ENCODE results near the gene SMYD3. TPM values are rescaled to one million over a fixed set of nuclear protein-coding genes. Genes with fewer than 3 reads are reported as not detected.

The SMYD3 gene
- total and polyA plus RNA-seq, 2 of the 4 experiments (the other 2 are of a cell fraction), result 26.5 to 37.6 TPM

DNA sequence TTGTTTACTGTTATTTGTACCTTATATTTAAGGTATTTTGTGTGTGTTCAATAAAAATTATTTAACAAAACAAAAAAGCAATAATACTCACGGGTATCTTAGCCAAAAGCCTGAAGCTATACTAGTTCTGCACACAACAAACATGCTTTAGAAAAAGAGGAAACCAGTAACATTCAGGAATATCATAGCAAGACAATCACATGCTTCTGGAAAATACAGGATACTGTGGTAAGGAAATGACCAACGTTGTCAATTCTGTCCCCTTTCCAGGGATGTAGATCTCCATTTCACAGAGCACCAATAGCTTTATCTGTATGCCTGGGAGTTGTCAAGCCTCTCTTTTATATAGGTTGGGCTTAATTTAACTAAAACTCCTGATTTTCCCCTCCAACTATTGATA lies 288.4 kb downstream of the SMYD3 start:
- TF ChIP-seq RFX5 (IDR thresholded peaks at IDR 0.05; ENCODE audit: low read depth, low read length) (no peak), ELK1 (IDR thresholded peaks at IDR 0.05; ENCODE audit: borderline replicate concordance, low read depth, low read length) (no peak), RCOR1 (IDR thresholded peaks at IDR 0.05; ENCODE audit: insufficient replicate concordance, low read length) (no peak)
- ChIA-PET POLR2A (ENCODE audit: unreplicated experiment) (no interaction called here), CTCF (no interaction called here)
- peaks cover 1 to 3% of the 10 kb centered on the region in 2 experiments; a peak in 1 of 4 replicates for H3K79me1 ChIP-seq (ENCODE audit: low read depth in 1 of 2, low read length in 2 of 2)
- H3K18ac ChIP-seq (ENCODE audit: low read depth, low read length), result no peak overlapping the region
- no peak overlapping the region for H2BK20ac ChIP-seq (ENCODE audit: low read depth, low read length)
- no peak for ATAC-seq (ENCODE audit: low read depth)
- no peak overlapping the region for H2BK15ac ChIP-seq (ENCODE audit: low read depth, low read length)
- peaks cover 1% of the 10 kb centered on the region for H3K4me1 ChIP-seq (ENCODE audit: control insufficient read depth, insufficient read depth, low read length)
- no peaks in the 10 kb centered on the region for H3K36me3 ChIP-seq (ENCODE audit: control insufficient read depth, insufficient read depth, low read length)
- no peak overlapping the region for H3K56ac ChIP-seq (ENCODE audit: extremely low read depth, insufficient read depth, low read length)
- DNase-seq, result no peak
- no peak overlapping the region for H2BK120ac ChIP-seq (ENCODE audit: low read depth, low read length)
- dilution Hi-C loops (cut with HindIII; ENCODE audit: low sequenced_read_pairs, unreplicated experiment), result no loop called here
- no peaks in the 10 kb centered on the region for H4K20me1 ChIP-seq (ENCODE audit: insufficient read depth, low read length)
- H3K27me3 ChIP-seq (ENCODE audit: control insufficient read depth, insufficient read depth, low read length), result no peaks in the 10 kb centered on the region
- no peaks in the 10 kb centered on the region for H3K9me3 ChIP-seq (ENCODE audit: control insufficient read depth, insufficient read depth, low read length)
- H4K8ac ChIP-seq (ENCODE audit: low read depth in 2 of 2, low read length in 2 of 2), result no peak overlapping the region
- intact Hi-C loops (cut with micrococcal nuclease), result no loop called here
- no peak overlapping the region for H3K4ac ChIP-seq (ENCODE audit: low read depth, low read length)
- H4K91ac ChIP-seq (ENCODE audit: insufficient read depth, low read depth, low read length), result no peak overlapping the region
- H3K9me1 ChIP-seq (ENCODE audit: insufficient read depth, low read length), result no peaks in the 10 kb centered on the region
- no peak overlapping the region for H3K14ac ChIP-seq (replicated peaks; ENCODE audit: low read depth, low read length)
- no peak overlapping the region for H2BK5ac ChIP-seq (ENCODE audit: low read depth, low read length, poor library complexity, severe bottlenecking)
- in situ Hi-C loops (cut with MboI; ENCODE audit: low sequenced_read_pairs), result no loop called here
- H3K4me2 ChIP-seq (ENCODE audit: low read depth, low read length), result no peak overlapping the region
- no peak overlapping the region for H4K5ac ChIP-seq (ENCODE audit: low read depth, low read length)
- H3K9ac ChIP-seq (ENCODE audit: low read depth, low read length), result no peak overlapping the region
- no CpG with 5 or more reads among the region's 2 CpGs for WGBS, 2 experiments (ENCODE audit: extremely low coverage in 2 of 2, insufficient read length in 1 of 2)
- BruUV-seq (replicated peaks), result no TSS peak
- H2AK9ac ChIP-seq (replicated peaks; ENCODE audit: low read depth, low read length, poor library complexity), result no peak overlapping the region
- no peak overlapping the region for H3K4me3 ChIP-seq (ENCODE audit: insufficient read depth, low read depth, low read length)
- H3K27ac ChIP-seq (ENCODE audit: insufficient read depth, low read length), result no peak overlapping the region
- H3K23ac ChIP-seq (ENCODE audit: low read depth, low read length), result no peak overlapping the region
- H2AK5ac ChIP-seq (ENCODE audit: low read depth, low read length), result no peak overlapping the region
- no peak overlapping the region for H2AFZ ChIP-seq (replicated peaks; ENCODE audit: low read length, poor library complexity)
